HG02798 (cell line): Measurements from ENCODE around the gene SLC2A2.

Source experiments
- ATAC-seq: cut with Tn5 transposase; IDR thresholded peaks from one replicate; pipeline ENCODE4 v1.9.1; 2021; ENCODE audit warnings: mild to moderate bottlenecking; ENCODE audit not compliant: unreplicated experiment, poor library complexity

Gene SLC2A2

DNA sequence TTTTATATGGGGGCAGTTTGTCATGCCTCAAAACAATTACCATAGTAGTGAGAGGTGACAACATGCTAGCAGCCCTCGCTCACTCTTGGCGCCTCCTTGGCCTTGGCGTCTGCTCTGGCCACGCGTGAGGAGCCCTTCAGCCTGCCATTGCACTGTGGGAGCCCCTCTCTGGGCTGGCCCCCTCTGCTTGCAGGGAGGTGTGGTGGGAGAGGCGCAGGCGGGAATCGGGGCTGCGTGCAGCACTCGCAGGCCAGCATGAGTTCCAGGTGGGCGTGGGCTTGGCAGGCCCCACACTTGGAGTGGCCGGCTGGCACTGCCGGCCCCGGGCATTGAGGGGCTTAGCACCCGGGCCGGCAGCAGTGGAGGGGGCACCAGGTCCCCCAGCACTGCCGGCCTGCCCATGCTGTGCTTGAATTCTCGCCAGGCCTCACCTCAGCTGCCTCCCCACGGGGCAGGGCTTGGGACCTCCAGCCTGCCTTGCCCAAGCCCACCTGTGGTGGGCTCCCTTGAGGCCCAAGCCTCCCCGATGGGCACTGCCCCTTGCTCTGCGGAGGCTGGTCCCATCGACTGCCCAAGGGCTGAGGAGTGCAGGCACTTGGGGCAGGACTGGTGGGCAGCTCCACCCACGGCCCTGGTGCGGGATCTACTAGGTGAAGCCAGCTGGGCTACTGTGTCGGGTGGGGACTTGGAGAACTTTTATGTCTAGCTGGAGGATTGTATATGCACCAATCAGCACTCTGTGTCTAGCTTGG is 79.3 kb downstream of the SLC2A2 start:
- ATAC-seq, result no peak
